PC-3 (cell line): ENCODE measurements around the gene TMOD3. TPM values are rescaled to one million over a fixed set of nuclear protein-coding genes. Genes with fewer than 3 reads are reported as not detected.

Experiments
- ATAC-seq: fragments of 200-7000 bp; cut with Tn5 transposase; 2 replicates; pipeline ENCODE4 v1.9.1; 2020; ENCODE audit warnings: mild to moderate bottlenecking, moderate library complexity
- BruUV-seq: library from RNA; stranded (reverse); fragments of 400-500 nt; replicated peaks from 2 replicates; lab custom pipeline; 2021; lab: Mats Ljungman, UMichigan
- CTCF ChIA-PET: fragments of 300-600 bp; sonication (Branson Sonifier 250); formaldehyde crosslinking; loops from one replicate; lab custom pipeline; 2022; ENCODE audit warnings: antibody characterized with exemption; lab: Charles Lee
- POLR2A ChIA-PET: fragments of 300-600 bp; sonication (Branson Sonifier 250); formaldehyde crosslinking; loops from one replicate; lab custom pipeline; 2022; ENCODE audit warnings: antibody characterized with exemption; ENCODE audit not compliant: unreplicated experiment; lab: Charles Lee
- DNase-seq: peaks from one replicate; pipeline ENCODE4 v3.0.0-alpha.2; 2015
- H2AFZ ChIP-seq: fragments of 300-600 bp; sonication (generic); 2 replicates; pipeline ENCODE4 v1.6.0; 2016; ENCODE audit warnings: antibody characterized with exemption, low read length
- H3F3A ChIP-seq: fragments of 300-600 bp; sonication (generic); one replicate; pipeline ENCODE4 v1.6.0; 2017; ENCODE audit warnings: antibody characterized with exemption, low read length, control low read depth, mild to moderate bottlenecking; ENCODE audit not compliant: unreplicated experiment
- H3K27ac ChIP-seq: fragments of 300-600 bp; sonication (generic); 2 replicates; pipeline ENCODE4 v1.5.1; 2016; ENCODE audit warnings: mild to moderate bottlenecking, low read length
- H3K27me3 ChIP-seq: fragments of 300-600 bp; sonication (generic); 2 replicates; pipeline ENCODE4 v1.6.1; 2016; ENCODE audit warnings: low read length, mixed read lengths
- H3K36me3 ChIP-seq: fragments of 300-600 bp; sonication (generic); 2 replicates; pipeline ENCODE4 v1.6.1; 2016; ENCODE audit warnings: low read depth, mixed run types, low read length, mixed read lengths
- H3K4me1 ChIP-seq: fragments of 300-600 bp; sonication (generic); 2 replicates; pipeline ENCODE4 v1.5.1; 2016; ENCODE audit warnings: low read length; ENCODE audit not compliant: insufficient read depth
- H3K4me2 ChIP-seq: fragments of 300-600 bp; sonication (generic); 2 replicates; pipeline ENCODE4 v1.6.0; 2016; ENCODE audit warnings: low read length
- H3K4me3 ChIP-seq: fragments of 300-600 bp; sonication (generic); 2 replicates; pipeline ENCODE4 v1.5.1; 2016; ENCODE audit warnings: mild to moderate bottlenecking, low read length, mixed read lengths
- H3K79me2 ChIP-seq: fragments of 300-600 bp; sonication (generic); 2 replicates; pipeline ENCODE4 v1.6.1; 2017; ENCODE audit warnings: low read length, mixed read lengths
- H3K9ac ChIP-seq: fragments of 300-600 bp; sonication (generic); 2 replicates; pipeline ENCODE4 v1.6.0; 2016; ENCODE audit warnings: mild to moderate bottlenecking, low read length
- H3K9me2 ChIP-seq: fragments of 300-600 bp; sonication (generic); replicated peaks from 2 replicates; pipeline ENCODE4 v1.6.1; 2016; ENCODE audit warnings: mixed run types, low read length, mixed read lengths
- H3K9me3 ChIP-seq: fragments of 300-600 bp; sonication (generic); 2 replicates; pipeline ENCODE4 v1.6.1; 2016; ENCODE audit warnings: low read length, mixed read lengths
- H4K20me1 ChIP-seq: fragments of 300-600 bp; sonication (generic); 2 replicates; pipeline ENCODE4 v1.6.1; 2016; ENCODE audit warnings: low read length, mixed read lengths
- CTCF ChIP-seq: fragments of 300-600 bp; sonication (generic); conservative IDR thresholded peaks from 2 replicates; pipeline ENCODE4 v1.5.1; 2017; ENCODE audit warnings: antibody characterized with exemption, low read depth, mild to moderate bottlenecking, low read length
- EZH2 ChIP-seq: fragments of 300-600 bp; sonication (generic); IDR thresholded peaks from one replicate; pipeline ENCODE4 v1.6.1; 2017; ENCODE audit warnings: antibody characterized with exemption, mild to moderate bottlenecking, low read length; ENCODE audit not compliant: unreplicated experiment
- EZH2phosphoT487 ChIP-seq: fragments of 300-600 bp; sonication (generic); IDR thresholded peaks from 2 replicates; pipeline ENCODE4 v1.6.1; 2018; ENCODE audit warnings: mild to moderate bottlenecking, antibody characterized with exemption, low read length, borderline replicate concordance
- intact Hi-C: fragments of 100-400 bp; cut with micrococcal nuclease; formaldehyde crosslinking; loops from 2 replicates; pipeline ENCODE4 v1.9.0; 2023
- total RNA-seq: library from RNA; depleted of rRNA; stranded (reverse); fragments of >200 nt; gene quantifications from 2 replicates; pipeline ENCODE4 v1.2.3, GENCODE V29; 2014

The TMOD3 gene
- total RNA-seq, 1 experiment from 2014 or later, result 43.9 TPM

- intact Hi-C loops, result no loop called here
- Histone ChIP-seq H3K4me3 (no peak overlapping the region), H3K79me2 (no peaks in the 10 kb centered on the region), H3K9me2 (no peaks in the 10 kb centered on the region), H2AFZ (no peak overlapping the region), H3K9ac (no peak overlapping the region), H3K27me3 (no peaks in the 10 kb centered on the region), H3K9me3 (no peaks in the 10 kb centered on the region), H3K4me2 (no peak overlapping the region), H3F3A (no peaks in the 10 kb centered on the region), H3K4me1 (peaks cover 38% of the 10 kb centered on the region), H3K36me3 (peaks cover 19% of the 10 kb centered on the region), H4K20me1 (no peaks in the 10 kb centered on the region), H3K27ac (peak overlapping the region; percentile 10; the same call in 1 of the 2 replicates)
- TF ChIP-seq CTCF, result no peak
- TF ChIP-seq EZH2, result no peak
- no peak for TF ChIP-seq EZH2phosphoT487
- no TSS peak for BruUV-seq
- ATAC-seq, result no peak
- CTCF ChIA-PET, result no interaction called here
- POLR2A ChIA-PET, result no interaction called here
- no peak for DNase-seq
Measured at GRCh38 chr15:51904421-51904820, 75.0 kb downstream of the TMOD3 start.

GRCh38 chr15:51904931-51905330 is 75.5 kb downstream of the TMOD3 start:
- TF ChIP-seq CTCF, result no peak
- TF ChIP-seq EZH2, result no peak
- TF ChIP-seq EZH2phosphoT487, result no peak
- Histone ChIP-seq H4K20me1 (no peaks in the 10 kb centered on the region), H3K9me3 (no peaks in the 10 kb centered on the region), H3K9ac (no peak overlapping the region), H3K79me2 (no peaks in the 10 kb centered on the region), H3K27ac (peak overlapping the region; percentile 23; the same call in 1 of the 2 replicates), H3K27me3 (no peaks in the 10 kb centered on the region), H2AFZ (no peak overlapping the region), H3K4me3 (no peak overlapping the region), H3K36me3 (peaks cover 15% of the 10 kb centered on the region; the same call in 1 of the 2 replicates), H3K4me1 (peaks cover 38% of the 10 kb centered on the region), H3F3A (no peaks in the 10 kb centered on the region), H3K9me2 (no peaks in the 10 kb centered on the region), H3K4me2 (no peak overlapping the region)
- ATAC-seq (0 out of 2 replicates have a peak, but pooled peaks have one; percentile 3), DNase-seq (peak; percentile 40)
- BruUV-seq, result no TSS peak
- intact Hi-C loops, result loop anchor here (5.0 kb wide), 2 partner anchors 123 to 253 kb away; no protein-coding TSS in a partner anchor
- CTCF ChIA-PET, result interaction anchor here (0.7 kb wide), 1 partner anchor 16 kb away, joined by 3 read pairs; no protein-coding TSS in a partner anchor
- POLR2A ChIA-PET, result no interaction called here

- no peaks in the 10 kb centered on the region for H4K20me1 ChIP-seq
- no peak for TF ChIP-seq EZH2
- peak; percentile 64 for TF ChIP-seq CTCF
- POLR2A ChIA-PET, result no interaction called here
- H3K9me2 ChIP-seq, result no peaks in the 10 kb centered on the region
- H3K79me2 ChIP-seq, result no peaks in the 10 kb centered on the region
- no peaks in the 10 kb centered on the region for H3K9me3 ChIP-seq
- peak overlapping the region; percentile 61 for H3K4me2 ChIP-seq
- H3K9ac ChIP-seq, result peak overlapping the region; percentile 45
- CTCF ChIA-PET, result no interaction called here
- H3K36me3 ChIP-seq, result peaks cover 12% of the 10 kb centered on the region; the same call in 1 of the 2 replicates
- H3K4me3 ChIP-seq, result no peak overlapping the region
- H2AFZ ChIP-seq, result no peak overlapping the region
- BruUV-seq, result TSS peak; percentile 12
- no peaks in the 10 kb centered on the region for H3K27me3 ChIP-seq
- no peaks in the 10 kb centered on the region for H3F3A ChIP-seq
- intact Hi-C loops, result loop anchor here (2.0 to 5.0 kb wide), 3 partner anchors 32 to 255 kb away; no protein-coding TSS in a partner anchor
- DNase-seq (peak; percentile 98), ATAC-seq (peak; percentile 92)
- peaks cover 38% of the 10 kb centered on the region for H3K4me1 ChIP-seq
- H3K27ac ChIP-seq, result peak overlapping the region; percentile 90
Measured at GRCh38 chr15:51907136-51907862, 77.8 kb downstream of the TMOD3 start.
